Vagina (tissue), 2 donors: ENCODE data around the gene FAM98B.

Experiments
- CTCF ChIP-seq, 3 experiments: fragments of 450-650 bp in 2 of 3; fragments of 200-600 bp in 1 of 3; sonication (generic) in 1 of 3; IDR thresholded peaks; one replicate each; pipeline ENCODE4 v1.5.1; 2017 to 2019; ENCODE audit warnings: antibody characterized with exemption in 3 of 3, mild to moderate bottlenecking in 2 of 3, moderate library complexity in 2 of 3
- POLR2A ChIP-seq, 2 donors: fragments of 450-650 bp; IDR thresholded peaks; one replicate each; pipeline ENCODE4 v1.6.1; 2017; ENCODE audit warnings: antibody characterized with exemption in 2 of 2, mild to moderate bottlenecking in 2 of 2, moderate library complexity in 2 of 2
- POLR2AphosphoS5 ChIP-seq, 2 donors: sonication (generic); formaldehyde crosslinking; IDR thresholded peaks; one replicate each; pipeline ENCODE4 v1.9.0; 2017; ENCODE audit warnings: antibody characterized with exemption in 2 of 2, mild to moderate bottlenecking in 2 of 2, low read depth in 1 of 2; ENCODE audit not compliant: insufficient read depth in 1 of 2

- TF ChIP-seq CTCF (IDR thresholded peaks at IDR 0.05) (no peak), POLR2AphosphoS5 (IDR thresholded peaks at IDR 0.05; ENCODE audit: insufficient read depth in 1 of 2, low read depth in 1 of 2) (no peak), POLR2A (IDR thresholded peaks at IDR 0.05) (no peak)
These were observed 41.5 kb upstream of the FAM98B start for GRCh38 chr15:38412466-38412865.
